T-helper 22 cell (primary cell): Measurements from ENCODE around the gene DENND1A.

Experiments
- DNase-seq: peaks from one replicate; pipeline ENCODE4 v3.0.0-alpha.2; 2020; ENCODE audit warnings: low read depth

DENND1A gene

DNA sequence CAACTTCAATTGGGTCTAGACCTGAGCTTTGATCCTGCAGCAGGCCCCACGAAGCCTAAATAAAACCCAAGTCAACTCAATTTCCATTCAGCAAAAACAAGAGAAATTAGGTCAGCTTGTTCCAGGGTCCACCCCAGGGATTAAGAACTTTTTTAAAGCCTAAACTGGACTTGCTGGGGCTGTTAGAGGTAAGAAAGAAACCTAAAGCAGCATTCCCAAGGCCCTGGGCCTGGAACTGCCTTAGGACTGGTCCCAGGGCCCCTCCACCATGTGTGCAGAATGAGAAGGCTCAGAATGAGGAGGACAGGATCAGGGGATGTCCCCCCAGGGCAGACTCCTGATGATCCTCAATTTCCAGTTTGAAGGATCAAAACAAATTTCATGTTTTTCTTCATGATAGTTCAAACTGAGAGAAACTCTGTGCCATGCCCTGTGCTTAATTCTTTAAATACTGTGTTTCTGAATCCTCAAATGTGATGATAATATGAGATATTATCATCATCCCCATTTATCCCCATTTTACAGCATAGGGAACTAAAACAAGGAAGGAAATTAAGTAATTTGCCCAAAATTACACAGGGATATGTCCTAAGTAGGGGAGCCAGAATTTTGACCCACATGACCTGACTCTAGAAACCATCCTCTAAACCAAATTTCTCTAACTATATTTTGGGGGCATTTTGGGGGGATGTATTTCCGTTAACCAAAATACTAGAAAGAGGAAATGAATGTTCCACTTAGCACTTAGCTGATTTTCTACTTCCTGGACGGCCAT is 64.5 kb downstream of the DENND1A start:
- no peak for DNase-seq

DNA sequence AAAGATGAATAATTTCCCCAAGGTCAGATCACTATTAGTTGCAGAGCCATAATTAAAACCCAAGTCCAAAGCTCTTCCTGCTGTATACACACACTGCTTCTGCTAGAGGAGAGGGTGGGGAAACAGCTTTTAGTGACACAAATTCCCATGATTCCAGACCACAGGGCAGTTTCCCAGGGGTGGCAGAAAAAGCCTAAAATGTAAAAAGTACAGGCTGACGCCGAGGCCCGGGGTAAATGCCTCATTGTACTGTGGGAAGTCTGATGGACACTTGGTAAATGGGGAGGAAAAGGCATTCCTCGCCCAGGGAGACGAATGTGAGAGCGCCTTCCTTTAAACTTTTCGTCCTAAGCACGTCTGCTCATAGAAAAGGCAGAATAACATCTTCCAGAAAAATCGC is 65.7 kb downstream of the DENND1A start:
- no peak for DNase-seq

DNA sequence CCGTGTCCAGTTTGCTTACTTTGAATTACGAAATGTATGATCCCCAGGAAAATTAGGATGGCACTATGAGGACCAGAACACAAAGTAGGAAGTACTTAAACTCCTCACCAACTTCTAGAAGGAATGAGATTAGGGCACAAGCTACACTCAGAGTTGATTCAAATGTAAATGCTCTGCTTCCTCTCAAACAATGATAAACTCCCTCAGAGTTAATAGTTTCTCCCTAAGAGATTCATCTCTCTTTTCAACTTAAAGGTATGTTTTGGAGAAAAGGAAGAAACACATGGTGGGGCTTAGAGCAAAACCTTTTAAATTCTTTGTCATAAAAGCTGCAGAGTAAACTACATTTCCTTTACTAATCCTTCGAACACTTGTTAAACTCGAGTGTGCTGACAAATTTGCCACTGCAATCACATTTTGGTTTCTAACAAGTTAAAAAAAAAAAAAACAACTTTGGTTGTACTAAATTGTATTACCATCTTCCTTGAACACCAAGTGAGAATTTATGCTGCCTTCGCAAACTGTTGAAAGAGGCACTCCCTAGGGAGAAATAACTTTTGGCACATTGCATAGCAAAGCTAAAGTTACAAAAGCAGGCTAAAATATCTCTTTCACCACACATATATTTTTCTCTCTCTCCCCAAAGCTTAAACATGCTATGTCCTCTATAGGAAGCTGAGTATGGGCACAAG is 66.6 kb downstream of the DENND1A start:
- DNase-seq, result no peak

DNA sequence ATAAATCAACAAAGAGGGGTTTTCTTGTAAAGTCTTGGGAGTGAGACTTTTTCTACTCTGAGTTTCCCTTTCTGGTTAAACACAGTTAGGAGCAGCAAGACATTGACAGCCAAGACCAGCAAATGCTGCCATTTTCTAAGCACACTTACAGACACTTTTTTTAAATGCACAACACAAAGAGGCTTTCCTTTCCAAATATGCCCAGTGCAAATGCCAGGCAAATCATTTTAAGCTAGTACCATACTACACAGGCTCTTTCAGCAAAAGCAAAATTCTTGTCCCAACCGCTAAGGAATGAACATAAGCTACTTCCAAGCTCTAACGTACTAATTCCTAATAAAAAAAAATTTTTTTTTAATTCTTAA is 68.2 kb downstream of the DENND1A start:
- DNase-seq, result no peak

DNA sequence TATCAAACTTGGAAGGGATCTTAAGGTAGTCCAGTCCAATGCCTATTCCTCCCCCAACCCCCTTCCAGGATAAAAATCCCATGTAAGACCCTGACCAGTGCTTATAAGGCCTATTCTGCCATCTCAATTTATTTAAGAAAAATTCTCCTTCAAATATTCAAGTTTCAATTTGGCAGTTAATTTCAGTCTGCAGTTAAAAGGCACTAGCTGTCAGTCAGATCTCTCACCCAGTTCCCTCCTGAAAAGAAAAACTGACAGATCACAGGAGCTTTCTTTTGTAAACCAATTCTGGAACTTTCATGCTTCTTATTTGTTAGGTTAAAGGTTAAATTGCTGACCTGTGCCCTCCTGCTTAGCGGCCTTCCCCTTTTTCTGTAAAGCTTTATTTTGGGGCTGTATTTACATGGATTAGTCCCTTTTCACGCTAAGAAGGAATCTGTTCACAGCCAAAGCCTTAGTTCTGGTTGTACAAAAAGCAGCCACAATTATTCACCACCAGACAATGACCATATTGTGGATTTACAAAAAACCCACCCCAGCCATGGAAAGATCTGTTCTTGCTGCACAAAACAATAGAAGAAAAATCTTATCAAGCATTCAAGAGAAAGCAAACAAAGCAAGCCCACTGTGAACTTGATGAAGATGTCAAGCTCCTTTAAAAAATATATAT is 68.7 kb downstream of the DENND1A start:
- DNase-seq, result no peak

DNA sequence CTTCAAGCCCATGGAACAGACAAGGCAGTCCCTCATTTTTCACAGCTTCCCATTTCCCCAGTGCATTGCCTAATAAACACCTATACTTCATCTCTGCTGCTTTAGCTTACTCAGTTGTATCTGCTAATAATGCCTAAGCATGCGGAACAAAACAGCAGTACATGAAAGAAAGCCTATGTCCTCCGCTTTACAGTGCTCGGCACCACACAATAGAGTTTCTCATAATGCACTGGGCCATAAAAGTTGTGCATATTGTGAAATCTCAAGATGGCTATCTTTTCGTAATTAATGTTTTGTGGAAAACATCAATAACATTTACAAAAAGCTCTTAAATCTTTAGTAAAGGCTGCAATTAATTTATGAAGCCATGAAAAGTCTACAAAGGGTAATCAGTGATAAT is 69.3 kb downstream of the DENND1A start:
- no peak for DNase-seq

DNA sequence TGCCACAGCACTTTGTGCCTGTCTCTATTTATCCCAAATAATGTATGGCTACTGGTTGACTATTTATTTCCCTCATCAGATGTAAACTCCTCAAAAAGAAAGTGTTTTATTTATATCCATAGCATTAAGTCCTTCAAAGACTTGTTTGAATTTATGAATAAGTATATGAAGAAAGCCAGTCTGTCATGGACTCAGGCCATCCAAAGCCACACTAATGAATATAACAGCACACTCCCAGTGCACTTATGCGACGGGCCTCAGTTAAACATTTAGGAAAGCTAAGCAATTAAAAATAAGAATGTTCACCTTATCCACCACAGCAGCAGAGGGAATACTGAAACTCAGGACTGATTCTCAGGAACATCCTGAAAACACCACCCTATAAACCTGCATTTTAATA is 77.5 kb downstream of the DENND1A start:
- no peak for DNase-seq

DNA sequence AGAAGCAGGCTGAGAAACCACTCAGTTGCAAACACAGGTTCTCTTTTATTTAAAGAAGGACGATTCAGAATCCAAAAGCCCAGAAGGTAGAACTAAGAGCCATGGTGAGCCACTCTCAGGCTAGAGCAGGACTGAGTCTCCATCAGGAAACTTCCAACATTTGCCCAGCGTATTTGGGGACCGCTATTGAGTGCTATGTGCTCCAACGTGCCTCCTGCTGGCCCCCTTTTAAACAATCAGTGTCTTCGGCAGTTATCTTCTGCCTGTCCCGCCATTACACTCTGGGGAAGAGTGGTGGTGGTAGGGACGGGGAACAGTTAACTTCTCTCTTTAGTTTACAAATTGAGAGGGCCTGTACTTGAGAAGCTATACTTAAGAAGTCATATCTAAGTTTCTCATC is 78.1 kb downstream of the DENND1A start:
- no peak for DNase-seq

DNA sequence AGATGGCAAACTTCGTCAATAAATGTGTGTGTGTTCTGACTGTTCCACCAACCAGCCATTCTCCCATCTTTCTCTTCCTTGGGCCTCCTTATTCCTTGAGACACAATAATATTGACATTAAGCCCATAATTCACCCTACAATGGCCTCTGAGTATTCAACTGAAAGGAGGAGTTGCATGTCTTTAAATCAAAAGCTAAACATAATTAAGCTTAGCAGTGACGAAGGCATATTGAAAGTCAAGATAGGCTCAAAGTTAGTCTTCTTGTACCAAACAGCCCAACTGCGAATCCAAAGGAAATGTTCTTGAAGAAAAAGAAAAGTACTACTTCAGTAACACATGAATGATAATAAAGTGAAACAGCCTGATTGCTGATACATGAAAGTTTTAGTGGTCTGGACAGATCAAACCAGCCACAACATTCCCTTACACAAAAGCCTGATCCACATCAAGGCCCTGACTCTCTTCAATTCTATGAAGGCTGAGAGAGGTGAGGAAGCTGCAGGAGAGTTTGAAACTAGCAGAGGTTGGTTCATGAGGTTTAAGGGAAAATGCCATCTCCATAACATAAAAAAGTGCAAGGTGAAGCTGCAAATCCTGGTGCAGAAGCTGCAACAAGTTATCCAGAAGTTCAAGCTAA is 81.4 kb downstream of the DENND1A start:
- DNase-seq, result no peak

DNA sequence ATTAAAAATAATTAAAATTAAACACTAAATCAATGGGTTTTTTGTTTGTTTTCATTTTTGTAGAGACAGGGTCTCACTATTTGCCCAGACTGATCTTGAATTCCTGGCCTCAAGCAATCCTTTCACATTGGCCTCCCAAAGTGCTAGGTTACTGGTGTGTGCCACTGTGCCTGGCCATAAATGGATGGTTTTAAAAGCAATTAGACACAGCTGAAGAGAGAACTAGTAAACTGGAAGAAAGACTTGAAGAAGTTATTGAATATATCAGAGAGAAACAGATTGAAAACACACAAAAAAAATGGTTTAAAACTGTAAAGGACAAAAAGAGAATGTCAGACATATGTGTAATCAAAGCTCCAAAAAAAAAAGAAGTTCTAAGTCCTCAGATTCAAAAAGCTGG is 83.0 kb downstream of the DENND1A start:
- DNase-seq, result no peak

DNA sequence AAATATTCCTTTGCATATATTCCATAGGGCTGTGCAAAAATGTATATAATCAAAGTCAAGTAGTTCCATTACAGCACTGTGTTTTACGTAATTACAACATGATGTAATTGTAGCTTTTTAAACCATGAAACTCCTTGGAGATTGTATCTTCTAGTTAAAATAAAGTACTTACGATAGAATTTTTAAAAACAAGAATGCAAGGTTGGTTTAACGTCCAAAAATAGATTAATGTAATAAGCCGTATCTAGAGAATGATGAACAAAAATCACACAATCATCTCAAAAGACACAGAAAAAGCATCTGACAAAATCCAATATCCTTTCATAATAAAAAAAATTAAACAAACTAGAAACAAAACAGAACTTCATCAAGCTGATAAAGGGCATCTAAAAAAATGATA is 86.2 kb downstream of the DENND1A start:
- no peak for DNase-seq

DNA sequence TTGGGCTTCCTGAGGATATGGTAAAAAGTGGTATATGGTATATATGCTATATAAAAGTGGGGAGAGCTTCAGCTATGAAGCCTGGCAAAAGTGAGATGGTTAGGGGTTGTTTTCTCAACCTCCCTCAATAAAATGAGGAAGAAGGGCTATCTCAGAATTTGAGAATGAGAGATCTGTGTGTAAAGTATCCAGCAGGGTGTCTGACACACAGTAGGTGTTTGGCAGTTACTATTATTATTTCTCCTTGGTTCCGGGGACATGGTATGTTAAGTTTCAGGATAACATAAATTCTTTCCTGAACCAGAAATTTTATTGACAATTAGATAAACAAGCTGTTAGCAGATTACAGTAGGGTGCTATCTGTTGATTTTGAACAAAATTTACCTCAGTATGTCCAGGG is 94.1 kb downstream of the DENND1A start:
- no peak for DNase-seq

DNA sequence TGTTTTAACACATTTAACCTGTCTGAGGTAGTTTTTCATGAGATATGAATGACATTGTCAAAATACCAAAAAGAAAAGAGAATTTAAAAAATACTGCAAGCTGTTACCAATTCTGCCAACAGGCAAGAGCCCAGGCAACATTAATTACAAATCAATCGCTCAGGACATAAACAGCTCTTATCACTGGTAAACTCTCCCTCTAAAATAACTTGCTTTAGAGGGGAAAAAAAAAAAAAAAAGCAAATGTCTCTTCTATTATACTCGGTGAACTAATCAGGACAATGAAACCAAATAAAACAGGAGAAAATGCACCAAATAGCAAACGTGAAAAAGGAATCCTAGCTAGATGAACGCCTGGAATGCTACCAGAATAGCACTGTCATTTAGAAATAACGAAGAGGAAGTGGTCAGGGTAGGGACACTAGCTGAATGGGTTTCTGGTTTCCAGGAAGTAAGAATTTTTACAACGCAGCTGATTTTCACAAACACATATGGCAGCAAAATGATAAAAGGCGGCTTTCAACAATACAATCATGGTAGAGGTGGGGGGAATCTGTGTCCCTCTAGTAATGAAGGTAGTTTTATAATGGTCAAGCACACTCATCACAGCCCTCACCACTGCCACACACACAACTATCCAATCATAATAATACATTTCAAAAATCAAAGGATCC is 94.9 kb downstream of the DENND1A start:
- DNase-seq, result no peak

DNA sequence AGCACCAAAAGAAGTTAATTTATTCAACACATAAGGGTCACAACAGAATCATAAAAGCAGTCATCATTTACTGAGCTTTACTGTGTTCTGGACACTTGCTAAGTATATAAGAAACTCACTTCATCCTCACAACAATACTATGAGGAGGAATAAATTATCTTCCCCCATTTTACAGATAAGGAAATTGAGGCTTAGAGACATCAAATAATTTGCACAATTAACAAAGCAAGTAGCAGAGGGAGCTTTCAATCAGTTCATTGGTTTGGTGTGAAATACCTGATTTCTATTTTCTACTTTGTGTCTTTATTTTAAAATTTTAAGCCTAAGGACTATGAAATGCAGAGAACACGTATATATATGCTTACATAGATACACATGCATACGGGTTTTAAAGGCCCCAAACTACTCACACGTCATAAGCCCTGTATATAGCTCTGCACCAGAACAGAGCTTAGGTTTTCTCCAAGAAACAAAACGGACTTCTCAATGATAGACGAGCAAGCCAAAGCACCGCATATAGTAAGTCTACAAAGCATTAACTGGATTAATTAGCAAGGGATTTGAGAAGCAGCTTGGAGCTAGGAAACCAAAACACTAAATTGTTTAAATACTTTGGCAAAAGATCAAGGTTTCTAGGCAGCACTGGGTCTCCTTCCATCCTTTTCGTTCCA is 95.6 kb downstream of the DENND1A start:
- DNase-seq, result no peak

DNA sequence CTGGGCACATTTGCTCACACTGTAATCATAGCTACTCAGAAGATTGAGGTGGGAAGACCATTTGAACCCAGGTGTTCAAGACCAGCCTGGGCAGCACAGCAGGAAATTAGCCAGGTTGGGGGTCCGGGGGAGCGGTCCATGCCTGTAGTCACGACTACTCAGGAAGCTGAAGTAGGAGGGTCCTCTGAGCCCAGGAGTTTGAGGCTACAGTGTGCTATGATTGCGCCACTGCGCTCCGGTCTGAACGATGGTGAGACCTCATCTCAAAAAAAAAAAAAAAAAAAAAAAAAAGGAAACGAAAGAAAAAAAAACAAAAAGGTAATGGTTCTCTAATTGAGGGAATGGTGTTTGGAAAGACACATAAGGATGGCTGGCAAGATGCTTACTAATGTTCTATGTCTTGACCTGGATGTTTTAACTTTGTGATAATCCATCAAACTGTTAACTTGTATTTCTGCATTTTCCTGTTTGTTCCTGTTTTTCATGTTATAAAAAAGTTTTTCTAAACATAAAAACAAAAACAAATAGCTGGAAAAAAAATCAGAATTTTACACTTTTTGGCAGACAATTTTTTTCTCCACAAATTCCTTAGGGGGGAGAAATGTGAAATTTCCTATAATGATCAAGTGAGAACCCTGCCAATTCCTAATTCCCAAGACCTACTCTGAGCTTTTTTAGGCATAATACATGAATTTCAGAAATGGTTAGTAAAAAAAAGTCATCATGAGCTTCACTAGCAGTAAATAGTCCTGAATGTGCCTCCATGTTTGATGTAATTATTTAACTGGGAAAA is 96.9 kb downstream of the DENND1A start:
- DNase-seq, result no peak

DNA sequence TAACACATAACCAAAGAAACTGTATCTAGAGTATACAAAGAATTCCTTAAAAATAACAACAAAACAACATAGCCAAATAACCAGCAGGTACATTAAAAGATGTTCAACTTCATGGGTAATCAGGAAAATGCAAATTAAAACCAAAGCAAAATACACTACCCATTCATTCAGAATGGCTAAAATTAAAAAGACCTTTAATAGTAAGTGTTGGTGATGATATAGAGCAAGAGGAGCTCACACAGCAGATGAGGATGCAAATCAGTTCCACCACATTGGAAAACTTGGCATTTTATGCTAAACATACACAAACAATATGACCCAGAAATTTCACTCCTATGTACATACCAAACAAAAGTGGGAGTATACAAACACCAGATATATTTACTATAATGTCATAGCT is 97.8 kb downstream of the DENND1A start:
- DNase-seq, result no peak

DNA sequence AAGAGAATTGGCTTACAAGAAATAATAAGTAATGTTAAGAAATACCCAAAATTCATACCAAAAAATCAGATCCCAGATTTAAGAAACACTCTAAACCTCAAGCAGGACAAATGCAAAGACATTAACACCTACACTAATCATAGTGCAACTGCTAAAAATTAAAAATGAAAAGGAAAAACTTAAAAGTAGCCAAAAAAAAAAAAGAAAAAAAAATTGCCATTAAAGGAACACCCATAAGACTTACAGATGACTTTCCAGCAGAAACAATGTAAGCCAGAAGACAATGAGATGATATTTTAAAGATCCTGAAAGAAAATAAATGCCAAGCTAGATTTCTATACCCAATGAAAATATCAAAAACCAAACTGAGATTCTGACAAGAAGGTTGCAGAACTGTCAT is 101.5 kb downstream of the DENND1A start:
- DNase-seq, result no peak

DNA sequence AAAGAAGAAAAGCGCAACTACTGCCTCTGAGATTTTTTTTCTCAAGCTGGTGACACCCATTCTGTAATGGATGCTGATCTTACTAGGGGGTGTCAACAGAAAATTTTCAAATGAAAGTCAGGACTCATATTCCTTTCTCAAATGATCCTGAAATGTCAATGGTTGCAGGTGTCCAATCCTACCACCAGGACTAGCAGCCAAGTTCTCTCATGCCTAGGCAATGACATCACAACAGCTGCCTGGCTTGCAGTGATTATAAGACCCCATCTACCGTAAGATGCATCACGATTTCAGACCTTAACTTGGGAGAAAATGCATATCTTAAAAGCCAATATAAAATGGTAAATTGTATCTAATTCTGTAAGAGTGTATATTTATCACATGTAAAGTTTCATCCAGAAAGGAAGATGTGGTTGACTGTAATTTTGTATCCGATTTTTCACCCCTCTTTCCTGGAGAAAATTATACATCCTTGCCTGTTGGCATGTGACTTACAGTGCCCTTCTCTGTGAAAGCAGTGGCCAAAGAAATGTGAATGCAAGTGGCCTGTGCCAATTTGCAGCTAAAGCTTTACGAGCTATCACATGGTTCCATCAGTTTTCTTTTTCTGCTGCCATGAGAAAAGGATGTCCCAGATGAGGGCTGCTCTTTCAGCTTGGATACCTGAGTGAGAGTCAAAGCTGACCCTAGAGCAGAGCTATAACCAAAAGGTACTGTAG is 104.4 kb downstream of the DENND1A start:
- DNase-seq, result no peak

DNA sequence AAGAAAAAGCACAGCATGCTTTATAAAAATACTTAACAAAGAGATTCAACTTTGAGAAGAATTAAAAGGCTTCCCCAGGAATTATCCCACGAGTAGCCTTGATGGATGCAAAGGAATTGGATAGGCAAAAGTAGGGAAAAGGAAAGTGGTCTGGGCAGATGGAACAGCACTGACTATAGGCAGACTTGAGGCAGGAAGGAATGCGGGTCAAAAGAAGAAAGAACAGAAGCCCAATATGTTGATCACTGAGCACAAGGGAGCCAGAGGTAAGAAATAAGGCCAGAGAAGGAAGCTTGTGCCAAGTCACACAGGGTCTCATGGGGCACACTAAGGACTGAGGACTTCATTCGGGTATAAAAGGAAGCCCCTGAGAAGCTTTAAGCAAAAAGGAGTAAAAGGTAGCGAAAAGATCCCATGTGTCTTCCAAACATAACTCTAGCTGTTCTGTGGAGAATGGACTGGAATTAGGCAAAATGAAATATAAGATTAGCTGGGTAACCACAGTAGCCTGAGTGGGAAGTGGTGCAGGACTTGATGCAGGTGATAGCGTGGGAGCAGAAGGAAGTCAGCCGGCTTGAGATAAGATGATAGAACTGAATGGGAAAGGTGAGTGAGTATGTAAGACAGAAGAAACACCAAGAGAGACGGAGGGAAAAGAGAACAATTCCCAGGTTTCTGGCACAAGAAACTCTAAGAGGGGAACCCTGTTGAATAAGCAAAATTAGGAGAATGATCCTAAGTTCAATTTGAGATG is 106.6 kb downstream of the DENND1A start:
- DNase-seq, result no peak

DNA sequence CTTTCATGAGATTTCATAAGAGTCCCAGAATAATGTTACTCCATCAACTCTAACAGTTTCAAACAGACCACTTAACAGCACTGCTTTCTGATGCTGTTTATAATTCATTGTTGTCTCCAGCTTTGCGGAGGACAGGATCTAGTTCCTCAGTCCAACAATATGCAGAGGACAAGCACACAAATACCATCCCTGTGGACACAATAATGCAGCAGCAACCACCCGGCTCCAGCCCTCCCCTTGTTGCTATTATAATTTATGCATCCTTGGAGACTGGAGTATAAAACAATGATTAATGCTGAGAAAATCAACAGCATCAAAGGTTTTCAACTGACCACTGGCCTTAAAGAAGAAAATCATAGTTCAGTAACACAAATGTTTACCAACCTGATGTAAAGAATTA is 108.3 kb downstream of the DENND1A start:
- no peak for DNase-seq
